KMS-11 (cell line): ENCODE measurements around the gene LRRC49.
"Not testable (repeated sequence)": the region's sequence is repeated elsewhere in the genome, so short reads cannot be mapped to it uniquely, and the experiment has no call there.

Source experiments
- H2AFZ ChIP-seq: fragments of 200-600 bp; sonication (generic); 2 replicates; pipeline ENCODE4 v1.6.1; 2016; ENCODE audit warnings: antibody characterized with exemption, mixed run types, low read depth
- H3K27ac ChIP-seq: fragments of 200-600 bp; sonication (generic); 2 replicates; pipeline ENCODE4 v1.6.1; 2016; ENCODE audit warnings: mild to moderate bottlenecking, mixed run types
- H3K27me3 ChIP-seq: fragments of 200-600 bp; sonication (generic); 2 replicates; pipeline ENCODE4 v1.6.1; 2017; ENCODE audit warnings: mild to moderate bottlenecking, low read depth, mixed run types, moderate library complexity; ENCODE audit not compliant: insufficient read depth
- H3K36me3 ChIP-seq: fragments of 200-600 bp; sonication (generic); 2 replicates; pipeline ENCODE4 v1.6.1; 2017; ENCODE audit warnings: mild to moderate bottlenecking, mixed run types; ENCODE audit not compliant: insufficient read depth
- H3K4me1 ChIP-seq: fragments of 200-600 bp; sonication (generic); 2 replicates; pipeline ENCODE4 v1.6.1; 2016; ENCODE audit warnings: mild to moderate bottlenecking, low read depth, mixed run types; ENCODE audit not compliant: poor library complexity, severe bottlenecking
- H3K4me2 ChIP-seq: fragments of 200-600 bp; sonication (generic); 2 replicates; pipeline ENCODE4 v1.7.0; 2016; ENCODE audit warnings: mild to moderate bottlenecking, mixed run types
- H3K4me3 ChIP-seq: fragments of 200-600 bp; sonication (generic); IDR thresholded peaks from 2 replicates; pipeline ENCODE4 v1.6.1; 2017; ENCODE audit warnings: low read depth, low read length, mixed read lengths; ENCODE audit not compliant: insufficient read depth
- H3K79me2 ChIP-seq: fragments of 200-600 bp; sonication (generic); 2 replicates; pipeline ENCODE4 v1.6.1; 2016; ENCODE audit warnings: low read depth, mixed run types; ENCODE audit not compliant: insufficient read depth
- H3K9ac ChIP-seq: fragments of 200-600 bp; sonication (generic); 2 replicates; pipeline ENCODE4 v1.6.1; 2016; ENCODE audit warnings: mild to moderate bottlenecking, mixed run types
- H4K20me1 ChIP-seq: fragments of 200-600 bp; sonication (generic); 2 replicates; pipeline ENCODE4 v1.6.1; 2016; ENCODE audit warnings: mild to moderate bottlenecking, mixed run types; ENCODE audit not compliant: insufficient read depth
- TF ChIP-seq, protein P1 (sequence below): fragments of 200-600 bp; sonication (generic); conservative IDR thresholded peaks from 2 replicates; pipeline ENCODE4 v1.6.1; 2017; ENCODE audit warnings: low read depth, mild to moderate bottlenecking, antibody characterized with exemption, low read length, moderate library complexity, mixed read lengths

Gene LRRC49

DNA sequence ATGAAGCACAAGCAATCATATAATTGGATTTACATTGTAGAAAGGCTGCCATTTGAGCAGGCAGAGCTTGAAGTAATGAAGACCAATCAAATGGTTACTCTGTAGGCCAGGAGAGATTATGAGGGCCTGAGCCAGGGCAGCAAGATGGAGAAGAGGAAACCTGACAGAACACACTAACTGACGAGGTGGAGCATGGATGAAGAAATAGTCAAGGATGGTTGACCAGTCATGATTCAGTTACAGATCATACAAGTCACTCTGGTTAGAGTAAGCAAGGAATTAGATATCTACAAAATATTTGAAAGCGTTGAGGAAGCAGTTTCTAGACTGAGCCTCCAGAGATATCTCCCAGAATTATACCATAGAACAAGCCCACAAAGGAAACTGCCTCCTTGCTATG, 120.8 kb downstream of the LRRC49 start:
- TF ChIP-seq, protein P1, sequence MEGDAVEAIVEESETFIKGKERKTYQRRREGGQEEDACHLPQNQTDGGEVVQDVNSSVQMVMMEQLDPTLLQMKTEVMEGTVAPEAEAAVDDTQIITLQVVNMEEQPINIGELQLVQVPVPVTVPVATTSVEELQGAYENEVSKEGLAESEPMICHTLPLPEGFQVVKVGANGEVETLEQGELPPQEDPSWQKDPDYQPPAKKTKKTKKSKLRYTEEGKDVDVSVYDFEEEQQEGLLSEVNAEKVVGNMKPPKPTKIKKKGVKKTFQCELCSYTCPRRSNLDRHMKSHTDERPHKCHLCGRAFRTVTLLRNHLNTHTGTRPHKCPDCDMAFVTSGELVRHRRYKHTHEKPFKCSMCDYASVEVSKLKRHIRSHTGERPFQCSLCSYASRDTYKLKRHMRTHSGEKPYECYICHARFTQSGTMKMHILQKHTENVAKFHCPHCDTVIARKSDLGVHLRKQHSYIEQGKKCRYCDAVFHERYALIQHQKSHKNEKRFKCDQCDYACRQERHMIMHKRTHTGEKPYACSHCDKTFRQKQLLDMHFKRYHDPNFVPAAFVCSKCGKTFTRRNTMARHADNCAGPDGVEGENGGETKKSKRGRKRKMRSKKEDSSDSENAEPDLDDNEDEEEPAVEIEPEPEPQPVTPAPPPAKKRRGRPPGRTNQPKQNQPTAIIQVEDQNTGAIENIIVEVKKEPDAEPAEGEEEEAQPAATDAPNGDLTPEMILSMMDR = no peak
- no peak overlapping the region for H3K4me3 ChIP-seq
- no peak overlapping the region for H2AFZ ChIP-seq
- no peak overlapping the region for H3K9ac ChIP-seq
- no peaks in the 10 kb centered on the region for H3K36me3 ChIP-seq
- H3K4me2 ChIP-seq = no peak overlapping the region
- H3K4me1 ChIP-seq = no peaks in the 10 kb centered on the region
- H3K27ac ChIP-seq = no peak overlapping the region
- H3K79me2 ChIP-seq = no peaks in the 10 kb centered on the region
- no peaks in the 10 kb centered on the region for H4K20me1 ChIP-seq
- no peaks in the 10 kb centered on the region for H3K27me3 ChIP-seq

DNA sequence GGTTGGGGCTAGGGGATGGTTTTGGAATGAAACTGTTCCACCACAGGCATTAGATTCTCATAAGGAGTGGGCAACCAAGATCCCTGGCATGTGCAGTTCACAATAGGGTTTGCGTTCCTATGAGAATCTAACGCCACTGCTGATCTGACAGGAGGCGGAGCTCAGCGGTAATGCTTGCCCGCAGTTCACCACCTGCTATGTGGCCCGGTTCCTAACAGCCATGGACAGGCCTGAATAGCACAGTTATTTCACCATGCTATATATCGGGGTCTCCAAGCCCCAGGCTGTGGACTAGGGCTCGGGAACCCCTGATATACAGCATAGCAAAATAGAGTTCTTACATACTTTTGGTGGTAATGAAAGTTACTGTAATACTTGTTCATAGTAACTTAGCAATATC, 122.7 kb downstream of the LRRC49 start:
- H3K4me2 ChIP-seq = no peak overlapping the region
- no peaks in the 10 kb centered on the region for H4K20me1 ChIP-seq
- H3K9ac ChIP-seq = no peak overlapping the region
- TF ChIP-seq, protein P1 = no peak
- H3K27ac ChIP-seq = no peak overlapping the region
- no peaks in the 10 kb centered on the region for H3K27me3 ChIP-seq
- no peaks in the 10 kb centered on the region for H3K4me1 ChIP-seq
- H3K36me3 ChIP-seq = no peaks in the 10 kb centered on the region
- no peak overlapping the region for H2AFZ ChIP-seq
- H3K4me3 ChIP-seq = no peak overlapping the region
- no peaks in the 10 kb centered on the region for H3K79me2 ChIP-seq

DNA sequence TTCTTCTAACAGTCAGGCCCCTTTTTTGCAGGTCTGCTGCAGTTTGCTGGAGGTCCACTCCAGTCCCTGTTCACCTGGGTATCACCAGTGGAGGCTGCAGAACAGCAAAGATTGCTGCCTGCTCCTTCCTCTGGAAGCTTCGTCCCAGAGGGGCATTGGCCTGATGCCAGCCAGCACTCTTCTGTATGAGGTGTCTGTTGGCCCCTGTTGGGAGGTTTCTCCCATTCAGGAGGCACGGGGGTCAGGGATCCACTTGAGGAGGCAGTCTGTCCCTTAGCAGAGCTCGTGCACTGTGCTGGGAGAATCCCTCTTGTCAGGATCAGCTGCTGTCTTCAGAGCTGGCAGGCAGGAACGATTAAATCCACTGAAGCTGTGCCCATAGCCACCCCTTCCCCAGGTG, 138.6 kb downstream of the LRRC49 start:
- not testable (repeated sequence) for H3K9ac ChIP-seq, H3K79me2 ChIP-seq, H3K4me2 ChIP-seq, H3K27me3 ChIP-seq, H3K4me3 ChIP-seq, H3K36me3 ChIP-seq, H3K4me1 ChIP-seq, H2AFZ ChIP-seq, H3K27ac ChIP-seq, H4K20me1 ChIP-seq

DNA sequence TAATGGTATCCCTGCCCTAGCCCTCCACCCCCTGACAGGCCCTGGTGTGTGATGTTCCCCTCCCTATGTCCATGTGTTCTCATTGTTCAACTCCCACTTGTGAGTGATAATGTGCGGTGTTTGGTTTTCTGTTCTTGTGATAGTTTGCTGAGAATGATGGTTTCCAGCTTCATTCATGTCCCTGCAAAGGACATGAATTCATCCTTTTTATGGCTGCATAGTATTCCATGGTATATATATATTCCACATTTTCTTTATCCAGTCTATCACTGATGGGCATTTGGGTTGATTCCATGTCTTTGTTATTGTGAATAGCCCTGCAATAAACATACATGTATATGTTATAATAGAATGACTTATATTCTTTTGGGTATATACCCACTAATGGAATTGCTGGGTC, 142.9 kb downstream of the LRRC49 start:
- not testable (repeated sequence) for H3K27ac ChIP-seq, H3K79me2 ChIP-seq, H3K27me3 ChIP-seq, H4K20me1 ChIP-seq, H2AFZ ChIP-seq, H3K4me2 ChIP-seq, H3K4me1 ChIP-seq, H3K36me3 ChIP-seq, H3K4me3 ChIP-seq, H3K9ac ChIP-seq

DNA sequence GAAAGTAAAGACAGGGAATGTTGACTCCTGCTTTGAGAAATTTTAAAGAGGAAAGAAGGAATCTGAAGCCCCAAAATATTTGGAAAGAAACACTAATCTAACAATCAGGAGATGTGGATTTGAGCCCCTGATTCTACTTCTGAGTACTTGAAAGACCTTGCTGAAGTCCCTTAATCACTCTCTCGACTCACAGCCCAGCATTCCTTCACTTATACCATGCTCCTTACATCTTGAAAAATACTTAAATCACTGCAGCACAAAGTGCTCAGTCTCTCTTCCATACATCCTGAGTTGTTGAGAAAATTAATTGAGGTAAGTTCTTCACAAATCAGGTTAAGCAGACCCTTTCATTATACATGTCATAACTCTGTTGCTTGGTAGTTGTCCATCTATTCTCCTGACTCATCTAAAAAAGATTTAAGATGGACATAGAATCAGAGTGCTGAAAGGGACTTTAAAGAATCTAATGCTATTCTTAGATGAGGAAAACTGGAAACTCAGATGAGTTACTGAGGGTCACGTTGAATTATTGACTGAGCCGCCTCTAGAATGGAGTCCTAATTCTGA, 149.8 kb downstream of the LRRC49 start:
- Histone ChIP-seq H3K4me2 (no peak overlapping the region), H3K36me3 (no peaks in the 10 kb centered on the region), H4K20me1 (no peaks in the 10 kb centered on the region), H3K4me1 (no peaks in the 10 kb centered on the region), H2AFZ (no peak overlapping the region), H3K4me3 (no peak overlapping the region), H3K79me2 (no peaks in the 10 kb centered on the region), H3K27me3 (no peaks in the 10 kb centered on the region), H3K9ac (no peak overlapping the region), H3K27ac (no peak overlapping the region)
- TF ChIP-seq, protein P1 = no peak
